HG03045 (cell line): ENCODE data around the gene GRIA2.

Experiments used
- ATAC-seq: cut with Tn5 transposase; IDR thresholded peaks from one replicate; pipeline ENCODE4 v1.9.1; 2021; ENCODE audit warnings: mild to moderate bottlenecking, moderate library complexity; ENCODE audit not compliant: unreplicated experiment

Gene GRIA2

GRCh38 chr4:157358851-157359250 is 138.3 kb downstream of the GRIA2 start:
- no peak for ATAC-seq

GRCh38 chr4:157363360-157363759 is 142.8 kb downstream of the GRIA2 start:
- ATAC-seq, result no peak

- no peak for ATAC-seq
Observed at GRCh38 chr4:157372154-157372553, 151.6 kb downstream of the GRIA2 start.

GRCh38 chr4:157372567-157372966 is 152.0 kb downstream of the GRIA2 start:
- ATAC-seq, result no peak

GRCh38 chr4:157389741-157390140 is 169.2 kb downstream of the GRIA2 start:
- ATAC-seq, result no peak

GRCh38 chr4:157405070-157405469 is 184.5 kb downstream of the GRIA2 start:
- ATAC-seq, result no peak
